Measurements from ENCODE around the gene TMEM208. TPM values are rescaled to one million over a fixed set of nuclear protein-coding genes. Genes with fewer than 3 reads are reported as not detected.

Gene TMEM208
- total RNA-seq, 1 donor from 2014 or later = 21.2 TPM

GRCh38 chr16:67247192-67248072 lies 20.5 kb downstream of the TMEM208 start, which contains the start of gene FHOD1:
TSS of gene FHOD1 (minus strand) at chr16:67247481. CDS start at chr16:67247410, 71 bp downstream.
- peak; percentile 89 to 94 for DNase-seq (ENCODE audit: low spot score in 2 of 2)
- FAIRE-seq = no peak

GRCh38 chr16:67248073-67248400 lies 21.1 kb downstream of the TMEM208 start:
- FAIRE-seq = no peak
- DNase-seq (ENCODE audit: low spot score in 2 of 2) = no peak

GRCh38 chr16:67248401-67249177 lies 21.7 kb downstream of the TMEM208 start, which contains the start of gene SLC9A5:
TSS of gene SLC9A5 (plus strand) at chr16:67248979. CDS start at chr16:67249015, 36 bp downstream.
- FAIRE-seq = no peak
- peak in 1 of 2 donors; percentile 63 for DNase-seq (ENCODE audit: low spot score in 2 of 2)

GRCh38 chr16:67249178-67250044 lies 22.5 kb downstream of the TMEM208 start:
- no peak for FAIRE-seq
- DNase-seq (ENCODE audit: low spot score in 2 of 2) = no peak

GRCh38 chr16:67250045-67250327 lies 23.1 kb downstream of the TMEM208 start:
- no peak for DNase-seq (ENCODE audit: low spot score in 2 of 2)
- FAIRE-seq = no peak

GRCh38 chr16:67252609-67253497 lies 25.9 kb downstream of the TMEM208 start:
- DNase-seq (ENCODE audit: low spot score in 2 of 2) (no peak), FAIRE-seq (no peak)

- FAIRE-seq (no peak), DNase-seq (ENCODE audit: low spot score in 2 of 2) (no peak)
These were observed 28.0 kb downstream of the TMEM208 start for GRCh38 chr16:67254801-67255552.

GRCh38 chr16:67255553-67256221 lies 28.8 kb downstream of the TMEM208 start:
- DNase-seq (ENCODE audit: low spot score in 2 of 2) (no peak), FAIRE-seq (no peak)

GRCh38 chr16:67256701-67257230 lies 29.8 kb downstream of the TMEM208 start:
- DNase-seq (ENCODE audit: low spot score in 2 of 2) = no peak
- FAIRE-seq = no peak

GRCh38 chr16:67257486-67258160 lies 30.7 kb downstream of the TMEM208 start:
- FAIRE-seq (no peak), DNase-seq (ENCODE audit: low spot score in 2 of 2) (no peak)

- no peak for FAIRE-seq
- DNase-seq (ENCODE audit: low spot score in 2 of 2) = no peak
These were observed 31.4 kb downstream of the TMEM208 start for GRCh38 chr16:67258161-67258835.

- DNase-seq (ENCODE audit: low spot score in 2 of 2) (no peak), FAIRE-seq (no peak)
These were observed 32.8 kb downstream of the TMEM208 start for GRCh38 chr16:67259705-67260104.

- DNase-seq (ENCODE audit: low spot score in 2 of 2) (peak in 1 of 2 donors; percentile 17), FAIRE-seq (no peak)
These were observed 33.6 kb downstream of the TMEM208 start for GRCh38 chr16:67260426-67261063.

GRCh38 chr16:67263201-67263600 lies 36.3 kb downstream of the TMEM208 start:
- DNase-seq (ENCODE audit: low spot score in 2 of 2) = no peak
- FAIRE-seq = no peak

- no peak for FAIRE-seq
These were observed 37.3 kb downstream of the TMEM208 start for GRCh38 chr16:67264277-67264676.

GRCh38 chr16:67264866-67265265 lies 37.9 kb downstream of the TMEM208 start:
- DNase-seq (ENCODE audit: low spot score in 2 of 2) (no peak), FAIRE-seq (no peak)

More at GRCh38 chr16:67264277-67264676, 37.3 kb downstream of the TMEM208 start:
- DNase-seq (ENCODE audit: low spot score in 2 of 2) = no peak
